Measurements from ENCODE around the gene MGAT5.

- TF ChIP-seq CTCF (conservative IDR thresholded peaks at IDR 0.05) = no peak
- TF ChIP-seq ZFX (IDR thresholded peaks at IDR 0.05) = no peak
These were observed 27.3 kb upstream of the MGAT5 start for GRCh38 chr2:134226601-134227000.
